ENCODE measurements around the gene RAB40C.

The RAB40C gene

DNA sequence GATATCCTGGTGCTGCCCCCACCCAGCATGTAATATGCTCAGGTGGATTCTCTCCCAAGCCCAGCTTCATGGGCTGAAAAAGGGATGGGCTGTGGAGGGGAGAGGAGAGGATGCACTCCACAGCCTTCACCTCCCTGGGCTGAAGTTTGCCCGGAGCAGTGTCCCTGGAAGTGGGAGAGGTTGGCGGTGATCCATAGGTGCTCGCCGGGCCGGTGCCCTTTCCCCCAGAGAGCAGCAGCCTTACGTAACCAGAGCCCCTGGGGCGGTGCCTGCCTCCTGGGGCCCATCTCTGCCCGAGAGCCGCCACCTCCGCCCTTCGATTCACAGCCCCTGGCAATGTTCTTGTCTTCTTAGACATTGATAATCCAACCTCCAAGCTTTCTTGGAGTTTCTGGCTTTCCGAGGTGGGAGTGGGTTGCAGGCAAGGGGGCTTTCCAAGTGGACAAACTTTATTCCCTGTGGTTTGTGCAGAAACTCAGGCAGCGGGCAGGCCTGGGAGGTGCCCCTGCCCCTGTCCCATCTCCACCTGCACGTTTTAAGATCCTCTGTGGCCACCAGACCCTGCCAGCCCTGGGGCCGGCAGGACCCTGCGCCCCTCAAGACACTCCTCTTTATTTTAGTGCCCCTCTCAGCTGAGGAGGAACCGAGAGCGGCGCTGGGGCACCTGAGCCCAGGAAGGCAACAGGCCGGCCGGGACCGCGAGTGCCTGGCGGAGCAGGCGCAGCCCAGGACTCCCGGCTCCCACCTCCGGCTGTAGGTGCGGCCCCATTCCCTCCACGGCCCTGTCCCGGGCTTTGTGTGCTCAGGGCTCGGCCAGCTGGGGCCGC is 56.2 kb downstream of the RAB40C start:
- DNase-seq, result no peak

DNA sequence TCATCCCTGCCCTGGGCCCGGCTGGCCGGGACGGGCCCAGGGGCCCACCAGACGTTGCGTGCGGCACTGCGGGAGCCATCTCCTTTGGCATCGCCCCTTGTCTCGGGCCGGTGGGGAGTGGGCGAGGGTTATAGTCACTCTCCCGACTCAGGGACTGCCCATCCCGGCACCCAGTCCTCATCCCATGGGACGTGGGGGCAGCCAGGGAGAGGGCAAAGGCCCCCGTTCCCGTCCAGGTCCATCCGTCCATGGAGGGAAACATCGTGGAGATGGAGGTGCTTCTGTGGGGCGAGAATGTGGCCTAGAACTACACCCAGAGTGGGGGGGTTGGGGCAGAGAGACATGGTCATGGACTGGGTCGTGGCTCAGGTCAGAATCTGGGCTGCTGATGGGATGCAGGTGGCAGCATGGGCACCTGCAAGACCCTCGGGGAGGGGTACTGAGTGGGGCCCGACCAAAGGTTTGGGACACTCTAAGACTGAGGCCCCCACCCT is 56.9 kb downstream of the RAB40C start:
- DNase-seq, result no peak

DNA sequence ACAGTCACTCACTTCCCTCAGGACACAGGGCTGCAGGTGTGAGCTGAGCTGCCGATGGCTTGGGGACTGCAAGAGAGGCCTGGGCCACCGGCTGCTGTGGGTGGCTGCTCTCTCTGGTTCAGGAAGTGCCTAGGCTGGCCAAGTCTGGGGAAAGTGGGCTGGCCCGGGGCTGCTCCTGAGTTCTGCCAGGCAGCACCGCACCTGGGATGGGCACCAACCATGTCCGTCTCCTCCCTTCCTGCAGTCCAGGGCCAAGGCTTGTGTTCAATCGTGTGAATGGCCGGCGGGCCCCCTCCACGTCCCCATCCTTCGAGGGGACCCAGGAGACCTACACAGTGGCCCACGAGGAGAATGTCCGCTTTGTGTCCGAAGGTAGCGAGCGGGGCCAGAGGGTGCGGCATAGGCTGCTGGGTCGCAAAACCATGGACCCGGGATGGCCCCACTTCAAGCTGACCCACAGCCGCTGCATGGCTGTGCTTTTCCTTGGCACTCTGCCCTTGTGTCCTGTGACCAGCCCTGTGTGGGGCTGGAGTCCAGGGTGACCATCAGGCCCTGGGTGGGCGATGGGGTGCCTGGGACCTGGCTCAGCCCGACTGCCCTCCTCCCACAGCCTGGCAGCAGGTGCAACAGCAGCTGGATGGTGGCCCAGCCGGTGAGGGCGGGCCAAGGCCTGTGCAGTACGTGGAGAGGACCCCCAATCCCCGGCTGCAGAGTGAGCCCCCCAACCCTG is 57.5 kb downstream of the RAB40C start:
- DNase-seq, result no peak

DNA sequence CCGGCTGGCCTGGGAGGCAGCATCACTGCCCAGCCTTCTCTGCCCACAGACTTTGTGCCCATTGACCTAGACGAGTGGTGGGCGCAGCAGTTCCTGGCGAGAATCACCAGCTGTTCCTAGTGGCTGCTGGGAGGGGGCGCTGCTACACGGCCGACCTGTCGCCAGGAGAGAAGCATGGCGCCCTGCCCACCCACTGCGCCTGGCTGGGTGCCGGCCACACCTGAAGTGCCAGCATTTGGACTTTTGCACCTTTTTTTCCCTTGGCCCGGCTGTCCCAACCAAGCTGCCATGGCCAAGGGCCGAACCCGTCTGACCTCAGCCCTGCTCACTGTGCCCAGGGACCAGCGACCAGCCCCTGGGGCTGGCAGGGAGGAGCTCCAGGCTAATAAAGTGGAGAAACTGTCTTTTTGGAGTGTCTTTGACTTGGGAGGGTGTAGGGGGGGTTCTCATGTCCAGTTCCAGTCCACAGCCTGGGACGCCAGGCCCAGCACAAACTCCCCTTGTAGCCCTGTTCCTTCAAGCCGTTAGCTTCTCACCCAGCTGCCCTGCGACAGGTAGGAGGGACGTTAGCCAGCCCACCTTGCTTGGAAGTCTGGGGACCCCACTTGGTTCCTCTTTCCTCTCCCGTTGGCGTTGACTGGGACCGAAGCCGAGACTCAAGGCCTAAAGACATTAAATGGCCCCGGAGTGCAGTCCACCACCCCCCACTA is 58.4 kb downstream of the RAB40C start:
- no peak for DNase-seq

DNA sequence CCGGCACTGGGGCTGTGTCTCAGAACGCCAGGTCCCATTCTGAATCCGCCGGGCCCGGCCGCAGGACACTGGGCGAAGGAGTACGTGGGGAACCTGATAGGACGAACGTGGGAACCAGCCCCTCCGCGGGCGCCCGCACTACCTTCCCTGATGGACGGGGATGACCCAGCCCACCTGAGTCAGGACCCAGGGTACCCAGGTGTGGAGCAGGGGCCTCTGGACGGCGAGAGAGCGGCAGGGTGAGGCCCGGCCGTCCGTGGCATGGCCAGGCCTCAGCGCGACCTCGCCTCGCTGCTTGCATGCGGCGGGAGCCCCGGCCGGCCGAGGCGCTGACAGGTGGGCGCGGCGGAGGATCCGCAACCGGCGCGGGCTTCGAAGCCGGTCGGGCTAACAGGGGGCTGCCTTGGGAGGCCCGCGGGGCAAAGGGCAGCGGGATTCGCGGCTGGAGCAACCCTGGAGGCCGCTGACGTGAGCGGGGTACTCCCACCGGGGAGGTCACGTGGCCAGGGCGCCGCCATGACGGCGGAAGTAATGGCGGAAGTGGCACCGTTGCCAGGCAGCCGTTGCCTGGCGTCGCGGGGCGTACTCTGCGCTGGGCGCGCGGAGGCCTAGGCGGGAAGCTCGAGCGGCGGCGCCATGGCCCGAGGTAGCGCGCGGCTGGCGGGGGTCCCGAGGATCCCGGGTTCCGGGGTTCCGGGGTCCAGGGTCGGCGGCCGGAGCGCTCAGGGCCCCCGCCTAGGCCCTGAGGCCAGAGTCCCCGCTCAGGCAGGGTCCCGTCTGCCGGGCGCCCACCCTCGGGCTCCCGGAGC is 59.1 kb downstream of the RAB40C start, which contains the start of gene WDR90:
TSS of gene WDR90 (plus strand) at position 585 of the 809 bp plus-strand sequence. CDS start at position 637, 52 bp downstream.
- DNase-seq, result peak; percentile 93

DNA sequence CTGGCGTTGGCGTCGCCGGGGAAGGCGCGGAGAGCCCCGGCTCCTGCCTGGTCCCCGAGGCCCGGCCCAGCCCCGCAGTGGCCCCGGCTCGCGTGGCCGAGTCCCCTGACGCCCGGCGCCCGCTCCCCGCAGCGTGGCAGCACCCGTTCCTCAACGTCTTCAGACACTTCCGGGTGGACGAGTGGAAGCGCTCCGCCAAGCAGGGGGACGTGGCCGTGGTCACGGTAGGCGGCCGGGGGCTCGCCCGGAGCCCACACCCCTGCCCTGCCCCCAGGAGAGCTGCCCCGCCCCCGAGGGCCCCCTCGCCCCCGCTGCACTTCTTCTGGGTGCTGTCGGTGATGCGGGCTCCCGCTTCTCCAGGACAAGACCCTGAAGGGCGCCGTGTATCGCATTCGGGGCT is 59.8 kb downstream of the RAB40C start:
- no peak for DNase-seq

DNA sequence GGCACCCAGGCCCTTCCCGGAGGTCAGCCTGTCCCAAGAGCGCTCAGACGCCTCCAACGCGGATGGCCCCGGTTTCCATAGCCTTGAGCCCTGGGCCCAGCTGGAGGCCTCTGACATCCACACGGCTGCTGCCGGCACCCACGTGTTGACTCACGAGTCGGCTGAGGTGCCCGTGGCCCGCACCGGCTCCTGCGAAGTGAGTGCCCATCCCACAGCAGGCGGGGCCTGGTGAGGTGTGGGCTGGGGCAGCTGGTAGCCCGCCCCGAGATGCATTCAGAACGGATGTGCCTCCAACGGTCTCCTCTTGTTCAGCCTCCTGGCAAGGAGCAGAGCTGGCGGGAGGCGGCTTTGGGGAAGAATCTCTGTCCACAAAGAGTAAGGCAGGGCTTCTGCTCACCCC is 62.0 kb downstream of the RAB40C start:
- DNase-seq, result no peak

DNA sequence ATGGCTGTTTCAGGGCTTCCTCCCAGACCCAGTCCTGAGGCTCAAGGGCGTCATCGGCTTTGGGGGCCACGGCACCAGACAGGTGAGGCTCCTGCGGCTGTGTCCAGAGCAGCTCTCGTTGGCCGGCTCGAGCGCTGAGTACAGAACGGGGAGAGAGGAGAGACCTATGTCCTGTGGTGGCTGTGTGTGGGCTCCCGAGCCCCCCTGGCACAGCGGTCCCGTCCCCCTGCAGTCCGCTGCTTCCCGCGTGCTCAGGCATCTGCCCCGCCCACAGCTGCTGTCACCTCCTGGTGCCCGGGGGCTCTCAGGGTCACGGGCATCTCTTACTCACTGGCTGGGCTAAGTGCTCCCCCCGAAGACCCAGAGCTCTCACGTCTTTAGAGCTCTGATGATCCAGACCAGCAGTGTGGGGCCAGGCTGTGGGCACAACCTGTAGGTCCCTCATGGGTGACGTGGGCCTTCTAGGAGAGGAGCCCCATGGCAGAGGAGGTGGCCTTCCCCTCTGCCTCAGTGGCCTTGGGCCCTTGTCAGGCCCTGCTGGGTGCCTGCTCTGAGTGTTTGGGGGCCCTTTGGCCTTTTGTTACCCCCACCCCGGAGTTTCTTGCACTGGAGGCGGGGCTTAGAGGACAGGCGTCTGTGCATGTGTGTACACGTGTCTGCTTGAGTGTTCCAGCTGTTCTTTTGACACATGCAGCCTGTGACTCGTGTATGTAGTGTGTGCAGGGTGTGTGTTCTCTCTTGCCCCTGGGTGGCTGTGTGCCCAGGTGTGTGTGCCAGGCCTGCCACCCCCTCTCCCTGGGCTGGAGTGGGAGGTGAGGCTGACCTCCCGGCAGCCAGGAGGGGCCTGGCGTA is 62.8 kb downstream of the RAB40C start:
- no peak for DNase-seq

DNA sequence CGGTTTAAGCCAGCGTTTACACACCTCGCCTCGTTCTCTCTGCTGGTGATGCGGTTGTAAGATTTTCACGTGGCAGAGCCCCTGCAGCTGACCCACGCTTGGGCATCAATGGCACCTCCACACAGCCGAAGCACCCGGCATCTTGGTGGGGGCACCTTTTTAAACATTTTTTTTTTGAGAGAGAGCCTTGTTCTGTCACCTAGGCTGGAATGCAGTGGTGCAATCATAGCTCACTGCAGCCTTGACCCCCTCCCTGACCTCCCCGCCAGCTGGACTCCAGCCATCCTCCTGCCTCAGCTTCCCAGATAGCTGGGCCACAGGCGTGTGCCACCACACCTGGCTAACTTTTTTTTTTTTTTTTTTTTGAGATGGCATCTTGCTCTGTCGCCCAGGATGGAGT is 64.2 kb downstream of the RAB40C start:
- no peak for DNase-seq

DNA sequence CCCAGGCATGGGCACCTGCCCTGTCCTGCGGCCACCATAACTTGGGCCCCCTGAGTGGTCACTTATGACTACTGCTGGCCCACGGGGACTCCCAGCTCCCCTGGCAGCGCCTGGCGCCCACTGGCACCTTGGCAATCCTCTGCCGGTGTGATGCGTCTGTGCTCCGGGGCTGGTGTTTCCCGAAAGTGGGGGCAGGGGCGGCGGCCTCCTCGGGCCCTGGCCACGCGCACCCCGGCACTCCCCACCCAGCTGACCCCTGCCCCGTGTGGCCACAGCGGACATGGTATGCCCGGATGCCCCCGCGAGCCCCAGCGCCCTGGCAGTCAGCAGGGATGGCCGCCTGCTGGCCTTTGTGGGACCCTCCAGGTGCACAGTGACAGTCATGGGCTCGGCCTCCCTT is 67.6 kb downstream of the RAB40C start:
- DNase-seq, result no peak

DNA sequence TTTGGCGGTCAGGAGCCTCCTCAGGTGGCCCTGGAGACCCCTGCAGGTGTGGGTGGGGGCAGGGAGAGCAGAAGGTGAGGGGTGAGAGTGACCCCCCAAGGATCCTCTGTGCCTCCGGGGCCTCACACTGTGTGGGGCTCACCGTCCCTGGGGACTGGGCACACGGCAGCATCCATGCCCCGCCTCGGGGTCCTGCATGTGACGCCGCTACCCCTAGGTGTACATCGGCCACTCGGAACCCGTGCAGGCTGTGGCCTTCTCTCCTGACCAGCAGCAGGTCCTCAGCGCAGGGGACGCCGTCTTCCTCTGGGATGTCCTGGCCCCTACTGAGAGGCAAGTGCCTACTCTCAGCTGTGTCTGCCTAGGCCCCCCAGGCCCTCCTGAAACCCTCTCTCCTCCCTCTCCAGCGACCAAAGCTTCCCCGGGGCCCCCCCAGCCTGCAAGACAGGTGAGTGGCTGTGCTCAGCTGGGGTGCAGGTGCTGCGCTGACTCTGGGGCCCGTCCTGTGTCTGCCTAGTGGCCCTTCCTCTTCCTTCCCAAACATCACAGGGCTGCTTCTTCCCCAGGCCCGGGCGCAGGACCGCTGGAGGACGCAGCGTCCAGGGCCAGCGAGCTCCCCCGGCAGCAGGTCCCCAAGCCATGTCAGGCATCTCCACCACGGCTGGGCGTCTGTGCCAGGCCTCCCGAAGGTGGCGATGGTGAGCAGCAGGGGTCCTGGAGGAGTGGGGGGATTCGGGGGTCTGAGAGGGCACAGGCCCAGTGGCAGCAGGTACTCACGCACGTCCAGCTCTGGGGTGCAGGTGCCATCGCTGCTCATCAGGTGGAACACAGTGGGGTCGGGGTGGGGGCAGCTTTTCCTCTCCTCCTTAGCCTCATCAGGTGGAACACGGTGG is 69.1 kb downstream of the RAB40C start:
- DNase-seq, result no peak

DNA sequence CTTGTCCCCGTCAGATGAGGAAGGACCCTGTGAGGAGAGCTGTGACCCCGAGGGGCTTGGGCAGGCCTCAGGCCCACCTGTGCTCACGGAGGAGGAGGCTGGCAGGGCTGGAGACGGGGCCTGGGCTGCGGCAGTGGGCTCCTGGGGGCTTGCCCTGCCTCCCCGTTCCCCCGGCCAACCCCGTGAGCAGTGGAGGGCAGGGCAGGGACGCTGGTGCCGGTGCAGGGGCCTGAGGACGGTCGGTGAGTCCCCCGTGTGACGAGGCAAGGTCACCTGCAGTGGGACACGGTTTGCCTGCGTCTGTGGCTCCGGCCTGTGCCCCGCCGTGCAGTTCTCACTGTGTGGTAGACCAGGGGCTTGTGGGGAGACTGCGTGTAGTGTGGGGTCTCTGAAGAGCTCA is 69.8 kb downstream of the RAB40C start:
- DNase-seq, result no peak

DNA sequence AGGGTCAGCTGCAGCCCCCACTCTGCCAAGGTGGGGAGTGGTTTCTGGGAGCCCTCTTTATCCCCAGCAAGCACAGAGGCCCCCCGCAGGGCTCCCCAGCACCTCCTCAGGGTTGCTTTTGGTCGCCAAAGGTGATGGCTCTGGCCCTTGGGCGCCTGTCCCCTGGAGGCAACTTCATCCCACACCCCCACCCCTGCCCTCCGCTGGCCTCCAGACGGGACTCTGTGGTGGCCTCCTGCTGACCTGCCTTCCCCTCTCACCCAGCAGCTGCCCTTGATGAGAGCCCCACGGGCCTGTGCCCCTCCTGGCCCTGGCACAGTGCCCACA is 70.2 kb downstream of the RAB40C start:
- no peak for DNase-seq

DNA sequence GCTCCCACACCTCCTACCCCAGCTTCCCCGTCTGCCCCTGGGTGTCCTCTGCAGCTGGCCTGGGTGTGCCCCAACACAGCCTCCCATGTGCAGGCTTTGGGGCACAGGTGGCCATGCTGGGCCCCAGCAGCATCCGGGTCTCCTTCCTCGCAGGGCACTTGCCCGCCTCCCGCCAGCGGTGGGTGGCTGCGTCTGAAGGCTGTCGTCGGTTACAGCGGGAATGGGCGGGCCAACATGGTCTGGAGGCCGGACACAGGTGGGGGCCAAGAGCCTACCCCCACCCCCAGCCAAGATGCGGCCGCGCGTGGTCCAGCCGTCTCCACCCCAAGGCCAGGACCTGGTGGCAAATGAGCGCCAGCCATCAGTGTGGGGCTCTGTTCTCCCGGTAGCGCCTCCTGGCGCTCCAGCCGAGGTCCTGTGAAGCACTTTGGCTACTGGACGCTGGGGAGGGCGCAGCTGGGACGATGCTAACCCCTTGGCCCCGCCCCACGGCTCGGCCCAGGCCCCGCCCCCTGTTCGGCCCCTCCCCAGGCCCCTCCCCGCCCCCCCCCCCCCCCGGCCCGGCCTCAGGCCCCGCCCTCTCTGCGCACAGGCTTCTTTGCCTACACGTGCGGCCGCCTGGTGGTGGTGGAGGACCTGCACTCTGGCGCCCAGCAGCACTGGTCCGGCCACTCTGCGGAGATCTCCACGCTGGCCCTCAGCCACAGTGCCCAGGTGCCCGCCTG is 70.8 kb downstream of the RAB40C start:
- DNase-seq, result peak; percentile 61

DNA sequence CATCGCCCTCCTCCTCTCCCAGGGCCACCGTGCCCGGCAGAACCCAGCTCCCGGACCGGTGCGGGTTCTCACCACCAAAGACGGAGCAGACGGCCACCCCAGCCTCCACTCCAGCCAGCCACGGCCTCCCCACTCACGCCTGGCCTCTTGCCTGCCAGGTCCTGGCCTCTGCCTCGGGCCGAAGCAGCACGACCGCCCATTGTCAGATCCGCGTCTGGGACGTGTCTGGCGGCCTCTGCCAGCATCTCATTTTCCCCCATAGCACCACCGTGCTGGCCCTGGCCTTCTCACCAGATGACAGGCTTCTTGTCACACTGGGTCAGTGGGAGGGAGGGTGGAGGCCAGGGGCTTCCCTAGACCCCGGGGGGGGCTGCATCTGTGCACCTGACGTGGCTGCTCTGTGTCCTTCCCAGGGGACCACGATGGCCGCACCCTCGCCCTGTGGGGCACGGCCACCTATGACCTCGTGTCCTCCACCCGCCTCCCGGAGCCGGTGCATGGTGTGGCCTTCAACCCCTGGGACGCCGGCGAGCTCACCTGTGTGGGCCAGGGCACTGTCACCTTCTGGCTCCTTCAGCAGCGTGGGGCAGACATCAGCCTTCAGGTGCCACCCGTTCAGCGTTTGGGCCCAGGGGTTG is 71.4 kb downstream of the RAB40C start:
- peak; percentile 50 for DNase-seq

DNA sequence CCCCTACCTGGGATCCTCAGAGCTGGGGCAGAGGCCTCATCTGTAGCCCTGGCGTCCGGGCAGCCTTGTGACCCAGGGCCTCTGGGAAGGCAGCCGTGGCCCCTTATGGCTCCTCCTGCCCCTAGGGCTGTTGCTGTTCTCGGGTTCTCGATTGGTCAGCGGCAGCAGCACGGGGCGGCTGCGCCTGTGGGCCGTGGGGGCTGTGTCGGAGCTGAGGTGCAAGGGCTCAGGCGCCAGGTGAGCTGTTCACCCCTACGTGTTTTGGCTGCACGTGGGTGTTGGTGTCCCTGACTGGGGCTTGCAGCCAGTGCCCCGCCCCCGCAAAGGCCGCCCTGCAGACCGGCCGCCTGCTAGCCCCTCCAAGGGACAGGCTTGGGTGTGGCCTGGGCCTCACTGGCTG is 72.2 kb downstream of the RAB40C start:
- DNase-seq, result no peak

DNA sequence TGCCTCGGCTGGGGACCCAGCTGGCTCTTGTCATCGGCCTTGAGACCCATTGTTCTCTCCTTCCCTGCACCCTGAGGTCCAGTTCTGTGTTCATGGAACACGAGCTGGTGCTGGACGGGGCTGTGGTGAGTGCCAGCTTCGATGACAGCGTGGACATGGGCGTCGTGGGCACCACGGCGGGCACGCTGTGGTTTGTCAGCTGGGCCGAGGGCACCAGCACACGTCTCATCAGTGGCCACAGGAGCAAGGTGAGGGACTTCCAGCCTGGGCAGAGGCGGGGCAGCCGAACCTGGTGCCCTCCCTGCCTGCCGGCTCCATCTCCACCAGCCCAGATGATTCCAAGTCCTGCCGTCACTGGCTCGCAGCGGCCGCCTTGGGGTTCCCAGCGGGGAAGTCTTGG is 72.7 kb downstream of the RAB40C start:
- DNase-seq, result no peak

DNA sequence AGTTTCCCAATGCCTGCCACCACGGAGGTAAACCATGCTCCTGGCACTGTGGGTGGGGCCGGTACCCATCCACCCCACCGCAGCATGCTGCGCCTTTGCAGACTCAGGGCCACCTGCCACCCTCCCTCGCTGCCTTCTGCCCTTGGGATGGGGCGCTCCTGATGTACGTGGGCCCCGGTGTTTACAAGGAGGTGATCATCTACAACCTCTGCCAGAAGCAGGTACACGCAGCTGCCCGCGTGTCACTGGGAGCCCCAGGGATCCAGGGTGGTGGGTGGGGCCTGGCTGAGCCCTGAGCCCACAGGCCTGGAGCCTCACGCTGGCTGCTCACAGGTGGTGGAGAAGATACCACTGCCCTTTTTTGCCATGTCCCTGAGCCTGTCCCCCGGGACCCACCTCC is 76.7 kb downstream of the RAB40C start:
- no peak for DNase-seq
